Measurements from ENCODE around the gene CABP4. TPM values are rescaled to one million over a fixed set of nuclear protein-coding genes. Genes with fewer than 3 reads are reported as not detected.
A peak's percentile ranks its signal among the peaks of the same experiment; 100 is the strongest.
"Not testable (repeated sequence)": the region's sequence is repeated elsewhere in the genome, so short reads cannot be mapped to it uniquely, and the experiment has no call there.

The CABP4 gene
- polyA plus RNA-seq, 3 donors = 0.44 to 1.0 (median 0.64) TPM

- no peak for DNase-seq (ENCODE audit: low read depth in 3 of 3, low spot score in 2 of 3)
Measured at GRCh38 chr11:67418476-67419281, 36.5 kb upstream of the CABP4 start.

GRCh38 chr11:67419325-67420049, 35.7 kb upstream of the CABP4 start:
- DNase-seq (ENCODE audit: low read depth in 3 of 3, low spot score in 2 of 3) = no peak

- DNase-seq (ENCODE audit: low read depth in 3 of 3, low spot score in 2 of 3) = no peak
Measured at GRCh38 chr11:67420147-67420645, 35.0 kb upstream of the CABP4 start.

GRCh38 chr11:67420646-67421429, 34.3 kb upstream of the CABP4 start:
- DNase-seq (ENCODE audit: low read depth in 3 of 3, low spot score in 2 of 3) = peak; percentile 66 to 88 (median 87)

GRCh38 chr11:67421430-67422031, 33.6 kb upstream of the CABP4 start:
- no peak for DNase-seq (ENCODE audit: low read depth in 3 of 3, low spot score in 2 of 3)

GRCh38 chr11:67422891-67423290, 32.3 kb upstream of the CABP4 start:
- no peak for DNase-seq (ENCODE audit: low read depth in 3 of 3, low spot score in 2 of 3)

GRCh38 chr11:67423466-67423865, 31.7 kb upstream of the CABP4 start:
- DNase-seq (ENCODE audit: low read depth in 3 of 3, low spot score in 2 of 3) = no peak

- no peak for DNase-seq (ENCODE audit: low read depth in 3 of 3, low spot score in 2 of 3)
Measured at GRCh38 chr11:67423891-67424613, 31.1 kb upstream of the CABP4 start.

- DNase-seq (ENCODE audit: low read depth in 3 of 3, low spot score in 2 of 3) = not testable (repeated sequence)
Measured at GRCh38 chr11:67427364-67427859, 27.7 kb upstream of the CABP4 start.

- DNase-seq (ENCODE audit: low read depth in 3 of 3, low spot score in 2 of 3) = peak; percentile 94 to 96 (median 95)
Measured at GRCh38 chr11:67428052-67429001, 26.8 kb upstream of the CABP4 start, which contains the start of gene RPS6KB2. RPS6KB2 (plus strand) TSS chr11:67428494; CDS start chr11:67428546, 52 bp downstream.

- no peak for DNase-seq (ENCODE audit: low read depth in 3 of 3, low spot score in 2 of 3)
Measured at GRCh38 chr11:67429038-67429668, 26.0 kb upstream of the CABP4 start.

GRCh38 chr11:67429722-67430121, 25.4 kb upstream of the CABP4 start:
- no peak for DNase-seq (ENCODE audit: low read depth in 3 of 3, low spot score in 2 of 3)

- no peak for DNase-seq (ENCODE audit: low read depth in 3 of 3, low spot score in 2 of 3)
Measured at GRCh38 chr11:67431346-67432249, 23.6 kb upstream of the CABP4 start.

- DNase-seq (ENCODE audit: low read depth in 3 of 3, low spot score in 2 of 3) = no peak
Measured at GRCh38 chr11:67432655-67433349, 22.4 kb upstream of the CABP4 start.

- no peak for DNase-seq (ENCODE audit: low read depth in 3 of 3, low spot score in 2 of 3)
Measured at GRCh38 chr11:67433536-67434394, 21.4 kb upstream of the CABP4 start.
